ENCODE results near the gene PCDHA1.
"Not testable (repeated sequence)": the region's sequence is repeated elsewhere in the genome, so short reads cannot be mapped to it uniquely, and the experiment has no call there.

DNA sequence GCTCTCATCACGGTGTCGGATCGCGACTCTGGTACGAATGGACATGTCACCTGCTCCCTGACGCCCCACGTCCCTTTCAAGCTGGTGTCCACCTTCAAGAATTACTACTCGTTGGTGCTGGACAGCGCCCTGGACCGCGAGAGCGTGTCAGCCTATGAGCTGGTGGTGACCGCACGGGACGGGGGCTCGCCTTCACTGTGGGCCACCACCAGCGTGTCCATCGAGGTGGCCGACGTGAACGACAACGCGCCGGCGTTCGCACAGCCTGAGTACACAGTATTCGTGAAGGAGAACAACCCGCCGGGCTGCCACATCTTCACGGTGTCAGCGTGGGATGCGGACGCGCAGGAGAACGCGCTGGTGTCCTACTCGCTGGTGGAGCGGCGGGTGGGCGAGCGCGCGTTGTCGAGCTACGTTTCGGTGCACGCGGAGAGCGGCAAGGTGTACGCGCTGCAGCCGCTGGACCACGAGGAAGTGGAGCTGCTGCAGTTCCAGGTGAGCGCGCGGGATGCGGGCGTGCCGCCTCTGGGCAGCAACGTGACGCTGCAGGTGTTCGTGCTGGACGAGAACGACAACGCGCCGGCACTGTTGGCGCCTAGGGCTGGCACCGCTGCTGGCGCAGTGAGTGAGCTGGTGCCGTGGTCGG lies 10.3 kb downstream of the PCDHA1 start:
- TF ChIP-seq, protein P1, sequence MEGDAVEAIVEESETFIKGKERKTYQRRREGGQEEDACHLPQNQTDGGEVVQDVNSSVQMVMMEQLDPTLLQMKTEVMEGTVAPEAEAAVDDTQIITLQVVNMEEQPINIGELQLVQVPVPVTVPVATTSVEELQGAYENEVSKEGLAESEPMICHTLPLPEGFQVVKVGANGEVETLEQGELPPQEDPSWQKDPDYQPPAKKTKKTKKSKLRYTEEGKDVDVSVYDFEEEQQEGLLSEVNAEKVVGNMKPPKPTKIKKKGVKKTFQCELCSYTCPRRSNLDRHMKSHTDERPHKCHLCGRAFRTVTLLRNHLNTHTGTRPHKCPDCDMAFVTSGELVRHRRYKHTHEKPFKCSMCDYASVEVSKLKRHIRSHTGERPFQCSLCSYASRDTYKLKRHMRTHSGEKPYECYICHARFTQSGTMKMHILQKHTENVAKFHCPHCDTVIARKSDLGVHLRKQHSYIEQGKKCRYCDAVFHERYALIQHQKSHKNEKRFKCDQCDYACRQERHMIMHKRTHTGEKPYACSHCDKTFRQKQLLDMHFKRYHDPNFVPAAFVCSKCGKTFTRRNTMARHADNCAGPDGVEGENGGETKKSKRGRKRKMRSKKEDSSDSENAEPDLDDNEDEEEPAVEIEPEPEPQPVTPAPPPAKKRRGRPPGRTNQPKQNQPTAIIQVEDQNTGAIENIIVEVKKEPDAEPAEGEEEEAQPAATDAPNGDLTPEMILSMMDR (conservative IDR thresholded peaks at IDR 0.05; ENCODE audit: low read length), result not testable (repeated sequence)
- not testable (repeated sequence) for TF ChIP-seq EZH2phosphoT487 (IDR thresholded peaks at IDR 0.05; ENCODE audit: borderline replicate concordance)

Data from Loucy (cell line).